Esophagus squamous epithelium (tissue), 5 donors: ENCODE measurements around the gene PIEZO1. TPM values are rescaled to one million over a fixed set of nuclear protein-coding genes. Genes with fewer than 3 reads are reported as not detected.

Experiments used
- DNase-seq: peaks from one replicate; lab custom pipeline; 2025; lab: John Stamatoyannopoulos, UW
- H3K27ac ChIP-seq, 4 donors: fragments of 200-600 bp; sonication (generic); one replicate each; pipeline ENCODE4 v1.5.1; 2016 to 2019; ENCODE audit warnings: mild to moderate bottlenecking in 1 of 4
- H3K27me3 ChIP-seq, 4 donors: fragments of 200-600 bp; sonication (generic); 1 replicate in 3 of 4; 2 replicates in 1 of 4; pipeline versions ENCODE4 v1.5.1 to v1.6.0; 2017 to 2021; ENCODE audit warnings: antibody characterized with exemption in 1 of 4
- H3K36me3 ChIP-seq, 3 donors: fragments of 200-600 bp; sonication (generic); one replicate each; pipeline ENCODE4 v1.5.1; 2016 to 2019
- H3K4me1 ChIP-seq, 3 donors: fragments of 200-600 bp; sonication (generic); one replicate each; pipeline ENCODE4 v1.5.1; 2017 to 2019
- H3K4me3 ChIP-seq, 4 donors: fragments of 200-600 bp; sonication (generic); 1 replicate in 3 of 4; 2 replicates in 1 of 4; pipeline ENCODE4 v1.5.1; 2016 to 2019; ENCODE audit warnings: mild to moderate bottlenecking in 2 of 4, moderate library complexity in 1 of 4
- H3K9me3 ChIP-seq, 3 donors: fragments of 200-600 bp; sonication (generic); one replicate each; pipeline ENCODE4 v1.5.1; 2016 to 2019
- CTCF ChIP-seq, 6 experiments: fragments of 450-650 bp in 4 of 6; fragments of 200-600 bp in 2 of 6; sonication (generic) in 2 of 6; IDR thresholded peaks; one replicate each; pipeline ENCODE4 v1.5.1; 2016 to 2019; ENCODE audit warnings: antibody characterized with exemption in 6 of 6, mild to moderate bottlenecking in 4 of 6, moderate library complexity in 4 of 6
- POLR2A ChIP-seq, 4 donors: fragments of 450-650 bp; IDR thresholded peaks; one replicate each; pipeline ENCODE4 v1.6.1; 2017; ENCODE audit warnings: antibody characterized with exemption in 4 of 4, mild to moderate bottlenecking in 4 of 4, moderate library complexity in 3 of 4
- WGBS, 2 donors: methylation state at CpG; one replicate each; pipeline ENCODE4 v1.1.5; 2018; 5-methylcytosine and 5-hydroxymethylcytosine counted together
- intact Hi-C: fragments of 100-400 bp; cut with DNase I; formaldehyde crosslinking; loops from one replicate; pipeline ENCODE4 v1.15.0; 2022
- total RNA-seq, 4 donors: library from RNA; depleted of rRNA; stranded (reverse); fragments of >200 nt; gene quantifications; one replicate each; pipeline ENCODE4 v1.1.0, GENCODE V29; 2016
- donor health status: DM: yes; HTN: yes; CAD: no.

PIEZO1 gene
- total RNA-seq, 4 donors from 2014 or later, result 46.0 to 131 (median 103) TPM

DNA sequence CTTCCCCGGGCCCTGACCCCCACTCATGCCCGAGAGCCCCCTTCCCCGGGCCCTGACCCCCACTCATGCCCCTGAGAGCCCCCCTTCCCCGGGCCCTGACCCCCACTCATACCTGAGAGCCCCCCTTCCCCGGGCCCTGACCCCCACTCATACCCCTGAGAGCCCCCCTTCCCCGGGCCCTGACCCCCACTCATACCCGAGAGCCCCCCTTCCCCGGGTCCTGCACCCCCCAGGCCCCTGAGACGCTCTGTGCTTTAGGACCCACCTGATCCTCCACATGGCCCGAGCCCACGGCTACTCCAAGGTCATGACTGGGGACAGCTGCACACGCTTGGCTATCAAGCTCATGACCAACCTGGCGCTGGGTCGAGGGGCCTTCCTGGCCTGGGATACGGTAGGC is 72.0 kb downstream of the PIEZO1 start:
- TF ChIP-seq POLR2A (IDR thresholded peaks at IDR 0.05), result no peak
- no peak for TF ChIP-seq CTCF (IDR thresholded peaks at IDR 0.05)
- Histone ChIP-seq H3K36me3 (peaks cover 30 to 59% (median 40%) of the 10 kb centered on the region in 3 donors), H3K27me3 (no peaks in the 10 kb centered on the region), H3K9me3 (no peaks in the 10 kb centered on the region), H3K4me1 (peaks cover 0 to 13% (median 0%) of the 10 kb centered on the region in 3 donors), H3K27ac (no peak overlapping the region), H3K4me3 (no peak overlapping the region)
- DNase-seq, result no peak
- no CpG with 5 or more reads among the region's 15 CpGs for WGBS, 2 donors
- intact Hi-C loops, result no loop called here

- intact Hi-C loops, result no loop called here
- no peak overlapping the region for H3K4me3 ChIP-seq
- H3K36me3 ChIP-seq, result peaks cover 30 to 54% (median 38%) of the 10 kb centered on the region in 3 donors
- WGBS, 2 donors, result no CpG with 5 or more reads among the region's 25 CpGs
- no peaks in the 10 kb centered on the region for H3K27me3 ChIP-seq
- H3K9me3 ChIP-seq, result no peaks in the 10 kb centered on the region
- H3K27ac ChIP-seq, result no peak overlapping the region
- H3K4me1 ChIP-seq, result peaks cover 2 to 19% (median 2%) of the 10 kb centered on the region in 3 donors
- no peak for TF ChIP-seq POLR2A (IDR thresholded peaks at IDR 0.05)
- TF ChIP-seq CTCF (IDR thresholded peaks at IDR 0.05), result no peak
- no peak for DNase-seq
These were observed 72.5 kb downstream of the PIEZO1 start for GRCh38 chr16:88712362-88712979.

DNA sequence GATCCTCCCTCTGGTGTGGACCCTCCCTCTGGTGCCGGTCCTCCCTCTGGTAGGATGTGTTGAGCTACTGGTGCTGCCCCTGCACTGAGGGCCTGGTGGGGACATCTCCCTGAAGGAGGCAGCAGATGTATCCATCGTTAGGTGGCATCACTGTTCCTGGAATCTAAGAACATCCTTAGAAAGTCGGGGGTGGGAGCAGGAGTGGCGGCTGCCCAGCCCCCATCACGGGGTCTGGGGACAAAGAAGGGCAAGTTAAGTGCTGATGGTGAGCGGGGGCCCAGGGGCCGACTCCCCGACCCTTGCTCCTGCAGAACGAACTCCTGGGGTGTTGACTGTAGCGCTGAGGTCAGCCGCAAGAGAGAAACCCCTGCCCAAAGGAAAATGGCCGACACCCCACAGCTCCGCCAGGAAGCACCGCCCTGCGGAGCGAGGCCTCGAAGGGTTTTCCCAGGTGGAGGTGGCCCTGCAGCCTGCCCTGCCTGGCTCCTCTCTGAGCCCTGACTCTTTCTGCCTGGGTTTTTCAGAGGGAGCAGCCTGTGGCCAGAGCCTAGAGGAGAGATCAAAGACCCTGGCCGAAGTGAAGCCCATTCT is 73.2 kb downstream of the PIEZO1 start:
- peaks cover 26 to 47% (median 32%) of the 10 kb centered on the region in 3 donors for H3K36me3 ChIP-seq

DNA sequence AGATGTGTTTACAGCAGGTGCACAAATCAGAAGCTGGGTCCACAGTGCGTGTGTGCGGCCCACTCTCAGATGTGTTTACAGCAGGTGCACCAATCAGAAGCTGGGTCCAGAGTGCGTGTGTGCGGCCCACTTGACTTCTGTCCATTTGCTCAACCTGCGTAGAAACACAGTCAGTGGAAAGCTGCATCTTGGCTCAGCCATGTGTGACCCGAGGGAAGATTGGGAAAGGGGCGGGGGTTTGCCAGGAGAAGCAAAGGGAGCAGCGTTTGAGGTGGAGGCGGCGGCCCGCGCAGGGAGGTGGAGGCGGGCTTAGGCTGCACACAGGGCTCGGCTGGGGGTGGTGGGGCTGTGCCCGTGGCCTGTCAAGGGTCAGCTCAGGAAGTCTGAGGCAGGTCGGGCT is 74.5 kb downstream of the PIEZO1 start:
- H3K27ac ChIP-seq, result no peak overlapping the region
- TF ChIP-seq CTCF (IDR thresholded peaks at IDR 0.05) (no peak), POLR2A (IDR thresholded peaks at IDR 0.05) (no peak)
- no peaks in the 10 kb centered on the region for H3K27me3 ChIP-seq
- no peak for DNase-seq
- no peak overlapping the region for H3K4me3 ChIP-seq
- H3K9me3 ChIP-seq, result no peaks in the 10 kb centered on the region
- peaks cover 11 to 31% (median 13%) of the 10 kb centered on the region in 3 donors for H3K4me1 ChIP-seq
- peaks cover 13 to 34% (median 19%) of the 10 kb centered on the region in 3 donors for H3K36me3 ChIP-seq
- intact Hi-C loops, result no loop called here
- WGBS, 2 donors, result 73% methylated on average over 14 to 15 of the region's 16 CpGs

More for the DNA sequence above, 73.2 kb downstream of the PIEZO1 start:
- Histone ChIP-seq H3K27ac (no peak overlapping the region), H3K9me3 (no peaks in the 10 kb centered on the region), H3K4me1 (peaks cover 8 to 25% (median 8%) of the 10 kb centered on the region in 3 donors), H3K27me3 (no peaks in the 10 kb centered on the region), H3K4me3 (no peak overlapping the region)
- intact Hi-C loops, result no loop called here
- WGBS, 2 donors, result 75 to 86% methylated on average over 2 to 8 of the region's 18 CpGs
- no peak for DNase-seq
- TF ChIP-seq CTCF (IDR thresholded peaks at IDR 0.05) (no peak), POLR2A (IDR thresholded peaks at IDR 0.05) (no peak)
